H9 (cell line): ENCODE results near the gene KHNYN. TPM values are rescaled to one million over a fixed set of nuclear protein-coding genes. Genes with fewer than 3 reads are reported as not detected.
A peak's percentile ranks its signal among the peaks of the same experiment; 100 is the strongest.

Source experiments
- DNase-seq: peaks from one replicate; pipeline ENCODE4 v3.0.0-alpha.2; 2017
- H2AFZ ChIP-seq: one replicate; pipeline ENCODE4 v1.6.1; 2013; ENCODE audit warnings: mild to moderate bottlenecking, low read length, control low read depth, moderate library complexity
- H2AK5ac ChIP-seq: 2 replicates; pipeline ENCODE4 v1.6.1; 2013; ENCODE audit warnings: low read length, control low read depth, mixed read lengths; ENCODE audit not compliant: insufficient read length
- H2BK120ac ChIP-seq: one replicate; pipeline ENCODE4 v1.6.1; 2013; ENCODE audit warnings: low read depth, mild to moderate bottlenecking, low read length, control low read depth, inconsistent platforms; ENCODE audit not compliant: poor library complexity, severe bottlenecking
- H2BK12ac ChIP-seq: 2 replicates; pipeline ENCODE4 v1.6.1; 2013; ENCODE audit warnings: low read length, control low read depth, mixed read lengths, low read depth; ENCODE audit not compliant: insufficient read length
- H2BK15ac ChIP-seq: 2 replicates; pipeline ENCODE4 v1.6.1; 2013; ENCODE audit warnings: low read depth, low read length, control low read depth
- H2BK20ac ChIP-seq: one replicate; pipeline ENCODE4 v1.6.1; 2013; ENCODE audit warnings: low read depth, mild to moderate bottlenecking, low read length, control low read depth, inconsistent platforms; ENCODE audit not compliant: poor library complexity, severe bottlenecking
- H2BK5ac ChIP-seq: 2 replicates; pipeline ENCODE4 v1.6.1; 2013; ENCODE audit warnings: low read length, control low read depth, mixed read lengths; ENCODE audit not compliant: insufficient read length
- H3K14ac ChIP-seq: 2 replicates; pipeline ENCODE4 v1.6.1; 2013; ENCODE audit warnings: low read length, control low read depth; ENCODE audit not compliant: insufficient read depth
- H3K18ac ChIP-seq: 2 replicates; pipeline ENCODE4 v1.6.1; 2013; ENCODE audit warnings: low read depth, mild to moderate bottlenecking, mixed read lengths, low read length, control low read depth; ENCODE audit not compliant: insufficient read length
- H3K23ac ChIP-seq: 2 replicates; pipeline ENCODE4 v1.6.1; 2013; ENCODE audit warnings: low read length, control low read depth, mixed read lengths, low read depth; ENCODE audit not compliant: insufficient read length
- H3K23me2 ChIP-seq: 2 replicates; pipeline ENCODE4 v1.6.1; 2013; ENCODE audit warnings: low read depth, mild to moderate bottlenecking, mixed read lengths, low read length, control low read depth; ENCODE audit not compliant: insufficient read length, poor library complexity, severe bottlenecking
- H3K27ac ChIP-seq: 2 replicates; pipeline ENCODE4 v1.5.1; 2013; ENCODE audit warnings: low read length, control low read depth, mixed read lengths, low read depth; ENCODE audit not compliant: insufficient read length
- H3K27me3 ChIP-seq: 2 replicates; pipeline ENCODE4 v1.6.1; 2013; ENCODE audit warnings: low read length, control low read depth, inconsistent platforms; ENCODE audit not compliant: insufficient read depth
- H3K4ac ChIP-seq: 2 replicates; pipeline ENCODE4 v1.6.1; 2013; ENCODE audit warnings: low read depth, mild to moderate bottlenecking, control low read depth, inconsistent platforms, low read length, moderate library complexity
- H3K4me1 ChIP-seq: 2 replicates; pipeline ENCODE4 v1.6.1; 2013; ENCODE audit warnings: low read length, control low read depth, inconsistent platforms; ENCODE audit not compliant: insufficient read depth
- H3K4me2 ChIP-seq: 2 replicates; pipeline ENCODE4 v1.6.1; 2013; ENCODE audit warnings: low read length, control low read depth, mixed read lengths; ENCODE audit not compliant: insufficient read length, insufficient read depth
- H3K56ac ChIP-seq: 2 replicates; pipeline ENCODE4 v1.6.1; 2013; ENCODE audit warnings: low read depth, mild to moderate bottlenecking, mixed read lengths, low read length, control low read depth; ENCODE audit not compliant: insufficient read length
- H3K79me1 ChIP-seq: 2 replicates; pipeline ENCODE4 v1.6.1; 2013; ENCODE audit warnings: low read depth, mild to moderate bottlenecking, moderate library complexity, low read length, control low read depth, inconsistent platforms; ENCODE audit not compliant: insufficient read depth, poor library complexity, severe bottlenecking
- H3K79me2 ChIP-seq: 2 replicates; pipeline ENCODE4 v1.6.1; 2013; ENCODE audit warnings: low read length, control low read depth, inconsistent platforms; ENCODE audit not compliant: insufficient read depth
- H3K9ac ChIP-seq: 2 replicates; pipeline ENCODE4 v1.6.1; 2013; ENCODE audit warnings: low read length, control low read depth, mixed read lengths; ENCODE audit not compliant: insufficient read length; ENCODE audit errors: extremely low read depth
- H3K9me3 ChIP-seq: one replicate; pipeline ENCODE4 v1.6.1; 2013; ENCODE audit warnings: low read depth, low read length, inconsistent platforms; ENCODE audit not compliant: control insufficient read depth
- H3T11ph ChIP-seq: one replicate; pipeline ENCODE4 v1.6.1; 2013; ENCODE audit warnings: mild to moderate bottlenecking, low read length, control low read depth, inconsistent platforms
- H4K20me1 ChIP-seq: one replicate; pipeline ENCODE4 v1.6.1; 2013; ENCODE audit not compliant: control insufficient read depth, insufficient read length, insufficient read depth
- H4K5ac ChIP-seq: 2 replicates; pipeline ENCODE4 v1.6.1; 2013; ENCODE audit warnings: low read depth, mild to moderate bottlenecking, mixed read lengths, low read length, control low read depth; ENCODE audit not compliant: insufficient read length
- H4K8ac ChIP-seq: replicated peaks from 2 replicates; pipeline ENCODE4 v1.6.1; 2013; ENCODE audit warnings: low read length, control low read depth, mixed read lengths, low read depth; ENCODE audit not compliant: insufficient read length
- H4K91ac ChIP-seq: 2 replicates; pipeline ENCODE4 v1.6.1; 2013; ENCODE audit warnings: low read depth, mild to moderate bottlenecking, moderate library complexity, mixed read lengths, low read length, control low read depth; ENCODE audit not compliant: insufficient read length
- H3K27ac Mint-ChIP-seq, 3 experiments: 2 replicates in 2 of 3; 3 replicates in 1 of 3; pipeline ENCODE4 v1.8.0; 2020 to 2021; ENCODE audit warnings: mixed read lengths in 3 of 3, mild to moderate bottlenecking in 1 of 3, moderate library complexity in 1 of 3
- H3K27me3 Mint-ChIP-seq: 2 replicates; pipeline ENCODE4 v1.8.0; 2021; ENCODE audit warnings: low read depth, mild to moderate bottlenecking, moderate library complexity, mixed read lengths
- H3K36me3 Mint-ChIP-seq, 3 experiments: 2 replicates in 2 of 3; 3 replicates in 1 of 3; pipeline ENCODE4 v1.8.0; 2020 to 2021; ENCODE audit warnings: low read depth in 3 of 3, mixed read lengths in 3 of 3; ENCODE audit not compliant: insufficient read depth in 1 of 3
- H3K4me1 Mint-ChIP-seq, 2 experiments: 2 replicates each; pipeline ENCODE4 v1.8.0; 2020; ENCODE audit warnings: mixed read lengths in 2 of 2
- H3K4me3 Mint-ChIP-seq, 2 experiments: 2 replicates in 1 of 2; 3 replicates in 1 of 2; pipeline ENCODE4 v1.8.0; 2020 to 2021; ENCODE audit warnings: mild to moderate bottlenecking in 2 of 2, mixed read lengths in 2 of 2, moderate library complexity in 1 of 2
- H3K9me3 Mint-ChIP-seq, 2 experiments: 2 replicates in 1 of 2; 3 replicates in 1 of 2; pipeline ENCODE4 v1.8.0; 2020; ENCODE audit warnings: mild to moderate bottlenecking in 2 of 2, mixed read lengths in 2 of 2, moderate library complexity in 1 of 2
- CTCF ChIP-seq: fragments of 200-600 bp; sonication (generic); conservative IDR thresholded peaks from 3 replicates; pipeline ENCODE4 v1.8.0; 2021; ENCODE audit warnings: antibody characterized with exemption, mild to moderate bottlenecking
- WGBS: extraction: QIAGEN DNeasy Blood & Tissue Kit; methylation state at CpG from one replicate; pipeline ENCODE4 v1.1.7; 2013; ENCODE audit warnings: missing lambda C conversion rate, low lambda C conversion rate, mixed read lengths; ENCODE audit not compliant: insufficient read length; ENCODE audit errors: extremely low coverage; 5-methylcytosine and 5-hydroxymethylcytosine counted together
- total RNA-seq: library from RNA; stranded (reverse); gene quantifications from 2 replicates; pipeline ENCODE4 v1.2.1, GENCODE V29; 2021

The KHNYN gene
- total RNA-seq, 1 experiment from 2014 or later: 30.0 TPM

GRCh38 chr14:24409192-24409591 lies 20.6 kb upstream of the KHNYN start:
- H2BK120ac ChIP-seq: no peak overlapping the region
- peak; percentile 6 for DNase-seq
- H2BK12ac ChIP-seq: no peak overlapping the region
- no peak overlapping the region for H4K5ac ChIP-seq
- H3K23me2 ChIP-seq: no peaks in the 10 kb centered on the region
- no peaks in the 10 kb centered on the region for H3K9me3 ChIP-seq
- Mint-ChIP-seq H3K27me3 (no peaks in the 10 kb centered on the region), H3K36me3 (peaks cover 5 to 26% (median 18%) of the 10 kb centered on the region in 3 experiments; a peak in 6 of 7 replicates), H3K4me1 (peaks cover 9 to 11% of the 10 kb centered on the region in 2 experiments), H3K27ac (no peak overlapping the region), H3K4me3 (no peak overlapping the region), H3K9me3 (no peaks in the 10 kb centered on the region)
- no peak overlapping the region for H3K9ac ChIP-seq
- H3K23ac ChIP-seq: no peak overlapping the region
- H3K14ac ChIP-seq: no peak overlapping the region
- no peak overlapping the region for H3K4me2 ChIP-seq
- H2BK15ac ChIP-seq: no peak overlapping the region
- H3K18ac ChIP-seq: no peak overlapping the region
- H3K79me1 ChIP-seq: no peaks in the 10 kb centered on the region
- H3K4ac ChIP-seq: no peak overlapping the region
- H3K79me2 ChIP-seq: no peaks in the 10 kb centered on the region
- no peak overlapping the region for H4K91ac ChIP-seq
- no peak for TF ChIP-seq CTCF
- H2BK20ac ChIP-seq: no peak overlapping the region
- no peak overlapping the region for H2AFZ ChIP-seq
- no peaks in the 10 kb centered on the region for H3K27me3 ChIP-seq
- no peak overlapping the region for H2AK5ac ChIP-seq
- no peak overlapping the region for H3K27ac ChIP-seq
- WGBS: no CpG with 5 or more reads among the region's 6 CpGs
- H2BK5ac ChIP-seq: no peak overlapping the region
- no peak overlapping the region for H3K56ac ChIP-seq
- no peak overlapping the region for H3T11ph ChIP-seq
- no peaks in the 10 kb centered on the region for H3K4me1 ChIP-seq
- no peak overlapping the region for H4K8ac ChIP-seq
- no peaks in the 10 kb centered on the region for H4K20me1 ChIP-seq
